Measurements from ENCODE around the gene CDRT15.
"Not testable (repeated sequence)": the region's sequence is repeated elsewhere in the genome, so short reads cannot be mapped to it uniquely, and the experiment has no call there.

The CDRT15 gene

GRCh38 chr17:14261406-14261805 lies 24.7 kb upstream of the CDRT15 start:
- no peak for ATAC-seq
- no peak for TF ChIP-seq BACH2 (CRISPR knock-in tag; IDR thresholded peaks at IDR 0.05; ENCODE audit: borderline replicate concordance)
- no peak for TF ChIP-seq PPARA (CRISPR knock-in tag; IDR thresholded peaks at IDR 0.05; ENCODE audit: borderline replicate concordance)
- TF ChIP-seq CSDC2 (CRISPR knock-in tag; IDR thresholded peaks at IDR 0.05) = no peak
- no peak for TF ChIP-seq ZFP3 (CRISPR knock-in tag; IDR thresholded peaks at IDR 0.05)
- no peak for TF ChIP-seq ZNF8 (CRISPR knock-in tag; IDR thresholded peaks at IDR 0.05)
- no peak for TF ChIP-seq ZFP30 (CRISPR knock-in tag; IDR thresholded peaks at IDR 0.05)
- no peak for TF ChIP-seq ARNTL (CRISPR knock-in tag; IDR thresholded peaks at IDR 0.05; ENCODE audit: borderline replicate concordance, low read depth)
- no peak for TF ChIP-seq RARB (CRISPR knock-in tag; IDR thresholded peaks at IDR 0.05)
- TF ChIP-seq OSR1 (CRISPR knock-in tag; IDR thresholded peaks at IDR 0.05) = no peak
- TF ChIP-seq PATZ1 (CRISPR knock-in tag; IDR thresholded peaks at IDR 0.05; ENCODE audit: borderline replicate concordance) = no peak
- no peak for TF ChIP-seq ZC3H10 (CRISPR knock-in tag; IDR thresholded peaks at IDR 0.05)

- no peak for ATAC-seq
- no peak for TF ChIP-seq PATZ1 (CRISPR knock-in tag; IDR thresholded peaks at IDR 0.05; ENCODE audit: borderline replicate concordance)
- no peak for TF ChIP-seq RARB (CRISPR knock-in tag; IDR thresholded peaks at IDR 0.05)
- TF ChIP-seq CSRNP3 (CRISPR knock-in tag; IDR thresholded peaks at IDR 0.05) = no peak
- no peak for TF ChIP-seq ZFP30 (CRISPR knock-in tag; IDR thresholded peaks at IDR 0.05)
Measured at GRCh38 chr17:14245629-14246028, 9.0 kb upstream of the CDRT15 start.

GRCh38 chr17:14245002-14245401 lies 8.3 kb upstream of the CDRT15 start:
- no peak for TF ChIP-seq PATZ1 (CRISPR knock-in tag; IDR thresholded peaks at IDR 0.05; ENCODE audit: borderline replicate concordance)
- no peak for TF ChIP-seq ARNTL (CRISPR knock-in tag; IDR thresholded peaks at IDR 0.05; ENCODE audit: borderline replicate concordance, low read depth)
- TF ChIP-seq CSDC2 (CRISPR knock-in tag; IDR thresholded peaks at IDR 0.05) = no peak
- no peak for TF ChIP-seq RARB (CRISPR knock-in tag; IDR thresholded peaks at IDR 0.05)
- no peak for TF ChIP-seq ESRRG (CRISPR knock-in tag; IDR thresholded peaks at IDR 0.05)

GRCh38 chr17:14239271-14239670 lies 2.6 kb upstream of the CDRT15 start:
- ATAC-seq = not testable (repeated sequence)

More at GRCh38 chr17:14245002-14245401, 8.3 kb upstream of the CDRT15 start:
- no peak for ATAC-seq

GRCh38 chr17:14236032-14236431 lies 630 bp downstream of the CDRT15 start:
- ATAC-seq = not testable (repeated sequence)

- ATAC-seq = not testable (repeated sequence)
Measured at GRCh38 chr17:14235047-14235446, 1.6 kb downstream of the CDRT15 start.

GRCh38 chr17:14231187-14231586 lies 5.5 kb downstream of the CDRT15 start:
- ATAC-seq = peak; percentile 79

- TF ChIP-seq CSDC2 (CRISPR knock-in tag; IDR thresholded peaks at IDR 0.05) (no peak), TOX (CRISPR knock-in tag; IDR thresholded peaks at IDR 0.05; ENCODE audit: borderline replicate concordance) (no peak), RARB (CRISPR knock-in tag; IDR thresholded peaks at IDR 0.05) (no peak), TCF4 (CRISPR knock-in tag; IDR thresholded peaks at IDR 0.05; ENCODE audit: borderline replicate concordance) (no peak)
- no peak for ATAC-seq
Measured at GRCh38 chr17:14228903-14229302, 7.8 kb downstream of the CDRT15 start.
